Neural progenitor cell (in vitro differentiated cells): Measurements from ENCODE around the gene KERA. TPM values are rescaled to one million over a fixed set of nuclear protein-coding genes. Genes with fewer than 3 reads are reported as not detected.

Source experiments
- DNase-seq: peaks from one replicate; pipeline ENCODE4 v3.0.0-alpha.2; 2016; ENCODE audit warnings: low spot score
- H2AFZ ChIP-seq: fragments of 200-600 bp; sonication (generic); replicated peaks from 2 replicates; pipeline ENCODE4 v1.6.1; 2016; ENCODE audit warnings: antibody characterized with exemption
- H3F3A ChIP-seq: fragments of 200-600 bp; sonication (generic); 2 replicates; pipeline ENCODE4 v1.6.1; 2016; ENCODE audit warnings: antibody characterized with exemption, low read depth
- H3K27ac ChIP-seq: fragments of 200-600 bp; sonication (generic); 2 replicates; pipeline ENCODE4 v1.5.1; 2016; ENCODE audit warnings: mild to moderate bottlenecking
- H3K27me3 ChIP-seq: fragments of 200-600 bp; sonication (generic); 2 replicates; pipeline ENCODE4 v1.6.1; 2016; ENCODE audit warnings: mild to moderate bottlenecking, moderate library complexity
- H3K36me3 ChIP-seq: fragments of 200-600 bp; sonication (generic); 2 replicates; pipeline ENCODE4 v1.5.1; 2016
- H3K4me1 ChIP-seq: fragments of 200-600 bp; sonication (generic); 2 replicates; pipeline ENCODE4 v1.6.1; 2016; ENCODE audit warnings: mixed run types
- H3K4me2 ChIP-seq: fragments of 200-600 bp; sonication (generic); 2 replicates; pipeline ENCODE4 v1.6.1; 2016
- H3K4me3 ChIP-seq: fragments of 200-600 bp; sonication (generic); 2 replicates; pipeline ENCODE4 v1.5.1; 2016
- H3K79me2 ChIP-seq: fragments of 200-600 bp; sonication (generic); 2 replicates; pipeline ENCODE4 v1.6.1; 2016; ENCODE audit warnings: low read depth
- H3K9ac ChIP-seq: fragments of 200-600 bp; sonication (generic); 2 replicates; pipeline ENCODE4 v1.6.1; 2016
- H3K9me3 ChIP-seq: fragments of 200-600 bp; sonication (generic); 2 replicates; pipeline ENCODE4 v1.5.1; 2016; ENCODE audit warnings: low read depth
- H4K20me1 ChIP-seq: fragments of 200-600 bp; sonication (generic); 2 replicates; pipeline ENCODE4 v1.6.1; 2016; ENCODE audit warnings: low read depth
- H3K27ac Mint-ChIP-seq: 3 replicates; pipeline ENCODE4 v1.8.0; 2021; ENCODE audit warnings: mixed read lengths
- H3K27me3 Mint-ChIP-seq: 2 replicates; pipeline ENCODE4 v1.8.0; 2022; ENCODE audit warnings: low read depth, mild to moderate bottlenecking, inconsistent platforms, moderate library complexity, mixed read lengths; ENCODE audit not compliant: insufficient read depth
- H3K36me3 Mint-ChIP-seq: 3 replicates; pipeline ENCODE4 v1.8.0; 2021; ENCODE audit warnings: mixed read lengths
- H3K4me1 Mint-ChIP-seq: 3 replicates; pipeline ENCODE4 v1.8.0; 2021; ENCODE audit warnings: mixed read lengths
- H3K4me3 Mint-ChIP-seq: 3 replicates; pipeline ENCODE4 v1.8.0; 2021; ENCODE audit warnings: mild to moderate bottlenecking, moderate library complexity, mixed read lengths
- H3K9me3 Mint-ChIP-seq: 3 replicates; pipeline ENCODE4 v1.8.0; 2020; ENCODE audit warnings: mixed read lengths
- EZH2 ChIP-seq: fragments of 200-600 bp; sonication (generic); IDR thresholded peaks from 2 replicates; pipeline ENCODE4 v1.6.1; 2017; ENCODE audit warnings: antibody characterized with exemption, mild to moderate bottlenecking, moderate library complexity
- EZH2phosphoT487 ChIP-seq: fragments of 200-600 bp; sonication (generic); IDR thresholded peaks from 2 replicates; pipeline ENCODE4 v1.6.1; 2017; ENCODE audit warnings: antibody characterized with exemption
- total RNA-seq: library from RNA; depleted of rRNA; stranded (reverse); fragments of >200 nt; gene quantifications from 2 replicates; pipeline ENCODE4 v1.2.3, GENCODE V29; 2015; ENCODE audit warnings: low replicate concordance
- TF ChIP-seq, protein P1 (sequence below): fragments of 200-600 bp; sonication (generic); IDR thresholded peaks from 2 replicates; pipeline ENCODE4 v1.5.1; 2017; ENCODE audit warnings: antibody characterized with exemption, mild to moderate bottlenecking

The KERA gene
- total RNA-seq, 1 donor from 2014 or later: not detected

DNA sequence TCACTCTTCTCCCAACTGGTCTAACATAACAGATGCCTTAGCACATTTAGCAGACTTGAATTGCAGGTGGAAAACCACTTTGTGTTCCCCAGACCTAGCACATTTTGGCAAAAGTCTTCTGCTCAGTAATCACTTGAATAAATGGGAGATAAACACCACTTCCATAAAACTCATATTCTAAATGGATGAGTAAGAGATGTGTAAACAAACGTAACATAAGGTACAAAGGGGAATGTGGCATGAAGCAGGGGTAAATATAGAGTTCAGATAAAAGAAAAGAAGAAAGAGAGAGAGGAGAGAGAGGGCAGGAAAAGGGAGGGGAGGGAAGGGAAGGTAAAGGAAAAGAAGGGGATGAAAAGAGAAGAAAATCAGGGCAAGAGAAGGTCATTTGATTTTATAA lies 17.0 kb upstream of the KERA start:
- no peak for DNase-seq
- Histone ChIP-seq H4K20me1 (no peaks in the 10 kb centered on the region), H3K79me2 (no peaks in the 10 kb centered on the region), H2AFZ (no peak overlapping the region), H3K27ac (no peak overlapping the region), H3K9me3 (no peaks in the 10 kb centered on the region), H3K9ac (no peak overlapping the region), H3K4me3 (no peak overlapping the region), H3F3A (no peaks in the 10 kb centered on the region), H3K27me3 (no peaks in the 10 kb centered on the region), H3K4me1 (no peaks in the 10 kb centered on the region), H3K4me2 (no peak overlapping the region), H3K36me3 (no peaks in the 10 kb centered on the region)
- Mint-ChIP-seq H3K4me3 (no peak overlapping the region), H3K4me1 (no peaks in the 10 kb centered on the region), H3K27ac (no peak overlapping the region), H3K27me3 (peaks cover 2% of the 10 kb centered on the region), H3K36me3 (no peaks in the 10 kb centered on the region), H3K9me3 (no peaks in the 10 kb centered on the region)
- no peak for TF ChIP-seq EZH2
- TF ChIP-seq EZH2phosphoT487: no peak
- TF ChIP-seq, protein P1, sequence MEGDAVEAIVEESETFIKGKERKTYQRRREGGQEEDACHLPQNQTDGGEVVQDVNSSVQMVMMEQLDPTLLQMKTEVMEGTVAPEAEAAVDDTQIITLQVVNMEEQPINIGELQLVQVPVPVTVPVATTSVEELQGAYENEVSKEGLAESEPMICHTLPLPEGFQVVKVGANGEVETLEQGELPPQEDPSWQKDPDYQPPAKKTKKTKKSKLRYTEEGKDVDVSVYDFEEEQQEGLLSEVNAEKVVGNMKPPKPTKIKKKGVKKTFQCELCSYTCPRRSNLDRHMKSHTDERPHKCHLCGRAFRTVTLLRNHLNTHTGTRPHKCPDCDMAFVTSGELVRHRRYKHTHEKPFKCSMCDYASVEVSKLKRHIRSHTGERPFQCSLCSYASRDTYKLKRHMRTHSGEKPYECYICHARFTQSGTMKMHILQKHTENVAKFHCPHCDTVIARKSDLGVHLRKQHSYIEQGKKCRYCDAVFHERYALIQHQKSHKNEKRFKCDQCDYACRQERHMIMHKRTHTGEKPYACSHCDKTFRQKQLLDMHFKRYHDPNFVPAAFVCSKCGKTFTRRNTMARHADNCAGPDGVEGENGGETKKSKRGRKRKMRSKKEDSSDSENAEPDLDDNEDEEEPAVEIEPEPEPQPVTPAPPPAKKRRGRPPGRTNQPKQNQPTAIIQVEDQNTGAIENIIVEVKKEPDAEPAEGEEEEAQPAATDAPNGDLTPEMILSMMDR: no peak

DNA sequence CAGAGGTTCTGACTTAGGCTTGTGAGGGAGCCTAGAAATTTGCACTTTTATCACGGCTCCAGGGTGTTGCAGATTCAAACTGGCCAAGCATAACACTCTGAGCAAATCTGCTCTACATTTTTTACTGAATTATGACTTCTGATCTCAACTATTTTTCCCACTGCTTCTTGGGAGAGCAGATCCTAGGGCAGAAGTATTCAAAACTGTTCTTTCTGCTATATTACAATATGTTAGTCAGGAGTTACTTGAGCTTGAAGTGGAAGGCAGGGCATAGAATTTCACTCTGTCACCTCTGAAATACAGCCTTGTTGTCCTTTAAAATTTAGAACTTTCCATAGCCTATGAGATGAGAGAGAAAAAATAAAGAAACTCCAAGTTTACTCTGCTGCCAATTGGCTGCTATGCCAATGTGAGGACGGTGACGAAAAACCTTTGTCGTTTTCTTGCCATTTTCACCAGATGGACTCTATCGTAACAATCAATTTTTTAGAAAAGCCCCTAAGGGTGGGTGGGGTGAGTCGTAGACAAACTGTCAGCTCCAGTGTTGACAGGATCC lies 16.4 kb upstream of the KERA start:
- Histone ChIP-seq H3K36me3 (no peaks in the 10 kb centered on the region), H2AFZ (no peak overlapping the region), H3K27ac (no peak overlapping the region), H3K27me3 (no peaks in the 10 kb centered on the region), H3K79me2 (no peaks in the 10 kb centered on the region), H3K4me3 (no peak overlapping the region), H4K20me1 (no peaks in the 10 kb centered on the region), H3K4me1 (no peaks in the 10 kb centered on the region), H3K9me3 (no peaks in the 10 kb centered on the region), H3F3A (no peaks in the 10 kb centered on the region), H3K9ac (no peak overlapping the region), H3K4me2 (no peak overlapping the region)
- H3K4me1 Mint-ChIP-seq: no peaks in the 10 kb centered on the region
- TF ChIP-seq, protein P1: no peak
- TF ChIP-seq EZH2: no peak
- no peak for TF ChIP-seq EZH2phosphoT487
- no peak overlapping the region for H3K4me3 Mint-ChIP-seq
- H3K27ac Mint-ChIP-seq: no peak overlapping the region
- no peaks in the 10 kb centered on the region for H3K36me3 Mint-ChIP-seq
- no peaks in the 10 kb centered on the region for H3K9me3 Mint-ChIP-seq
- H3K27me3 Mint-ChIP-seq: peaks cover 2% of the 10 kb centered on the region
- DNase-seq: no peak

DNA sequence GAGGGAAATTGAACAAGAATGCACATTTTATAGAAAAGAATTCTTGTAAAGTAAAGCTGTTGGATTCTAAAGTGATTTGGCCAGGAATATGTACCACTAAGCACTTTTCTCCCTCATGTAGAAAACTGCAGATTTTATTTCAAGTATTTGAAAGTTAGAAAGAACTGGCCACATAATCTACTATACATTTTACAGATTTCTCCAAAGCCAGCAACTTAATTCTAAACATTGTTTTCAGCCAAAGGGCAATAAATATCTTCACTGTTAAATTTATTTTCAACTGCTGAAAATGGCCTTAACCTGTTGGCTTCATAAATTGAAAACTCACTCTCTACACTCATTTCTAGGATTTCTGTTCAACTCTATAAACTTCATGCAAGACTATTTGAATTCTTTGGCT lies 15.6 kb upstream of the KERA start:
- no peaks in the 10 kb centered on the region for H3K27me3 ChIP-seq
- no peak overlapping the region for H3K4me3 ChIP-seq
- Mint-ChIP-seq H3K36me3 (no peaks in the 10 kb centered on the region), H3K9me3 (no peaks in the 10 kb centered on the region), H3K4me1 (no peaks in the 10 kb centered on the region), H3K4me3 (no peak overlapping the region), H3K27me3 (no peaks in the 10 kb centered on the region), H3K27ac (no peak overlapping the region)
- no peaks in the 10 kb centered on the region for H4K20me1 ChIP-seq
- H3K9me3 ChIP-seq: no peaks in the 10 kb centered on the region
- no peaks in the 10 kb centered on the region for H3K36me3 ChIP-seq
- no peak overlapping the region for H3K27ac ChIP-seq
- H3K4me2 ChIP-seq: no peak overlapping the region
- no peak for DNase-seq
- H3K79me2 ChIP-seq: no peaks in the 10 kb centered on the region
- no peak overlapping the region for H2AFZ ChIP-seq
- H3K4me1 ChIP-seq: no peaks in the 10 kb centered on the region
- no peak overlapping the region for H3K9ac ChIP-seq
- H3F3A ChIP-seq: no peaks in the 10 kb centered on the region
- no peak for TF ChIP-seq EZH2phosphoT487
- no peak for TF ChIP-seq EZH2
- TF ChIP-seq, protein P1: no peak
